ENCODE results near the gene STOM. TPM values are rescaled to one million over a fixed set of nuclear protein-coding genes. Genes with fewer than 3 reads are reported as not detected.
"Not testable (repeated sequence)": the region's sequence is repeated elsewhere in the genome, so short reads cannot be mapped to it uniquely, and the experiment has no call there.

Gene STOM
- total RNA-seq, 1 donor from 2014 or later, result 301 TPM

DNA sequence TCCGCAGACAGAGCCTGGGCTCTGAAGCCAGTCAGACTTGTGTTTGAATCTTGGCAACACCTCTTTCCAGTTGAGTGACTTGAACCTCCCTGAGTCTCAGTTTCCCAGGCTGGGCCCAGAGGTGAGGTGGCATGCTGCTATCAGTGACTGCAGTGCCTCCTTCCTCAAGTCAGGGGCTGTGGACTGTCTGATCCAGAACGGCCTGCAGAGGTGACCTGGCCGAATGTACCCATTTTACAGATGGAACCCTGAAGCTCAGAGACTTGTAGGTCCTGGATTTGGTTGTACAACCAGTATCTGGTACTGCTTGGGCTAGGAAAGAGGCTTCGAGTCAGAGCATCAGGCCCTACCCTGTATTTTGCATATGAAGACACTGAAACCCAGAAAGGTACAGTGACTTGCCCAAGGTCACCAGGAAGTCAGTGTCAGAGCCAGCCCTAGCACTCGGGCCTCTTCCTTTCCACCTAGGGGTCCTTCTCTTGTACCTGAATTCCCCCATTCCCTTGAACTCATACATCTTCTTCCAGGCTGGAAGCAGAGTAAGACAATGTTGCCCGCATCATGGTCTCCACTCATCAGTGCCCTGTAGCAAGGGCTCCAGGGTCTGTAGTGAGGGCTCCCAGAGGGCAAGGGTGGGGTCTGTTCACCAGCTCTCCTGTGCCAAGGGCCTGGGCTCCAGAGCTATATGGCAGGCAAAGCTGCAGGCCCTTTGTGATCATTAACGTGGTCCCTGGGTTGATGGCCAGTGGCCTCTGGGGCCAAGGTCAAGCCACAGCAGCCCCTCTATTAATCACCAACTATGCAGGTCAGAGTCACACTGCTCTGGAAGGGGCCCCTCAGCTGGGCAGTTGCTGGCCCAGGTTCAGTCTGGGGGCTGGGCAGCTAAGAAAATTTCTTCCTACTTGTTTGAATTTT is 73.6 kb downstream of the STOM start:
- ATAC-seq, result no peak
- peak; percentile 39 for DNase-seq (ENCODE audit: low spot score)
- intact Hi-C loops (cut with DNase I), result no loop called here

DNA sequence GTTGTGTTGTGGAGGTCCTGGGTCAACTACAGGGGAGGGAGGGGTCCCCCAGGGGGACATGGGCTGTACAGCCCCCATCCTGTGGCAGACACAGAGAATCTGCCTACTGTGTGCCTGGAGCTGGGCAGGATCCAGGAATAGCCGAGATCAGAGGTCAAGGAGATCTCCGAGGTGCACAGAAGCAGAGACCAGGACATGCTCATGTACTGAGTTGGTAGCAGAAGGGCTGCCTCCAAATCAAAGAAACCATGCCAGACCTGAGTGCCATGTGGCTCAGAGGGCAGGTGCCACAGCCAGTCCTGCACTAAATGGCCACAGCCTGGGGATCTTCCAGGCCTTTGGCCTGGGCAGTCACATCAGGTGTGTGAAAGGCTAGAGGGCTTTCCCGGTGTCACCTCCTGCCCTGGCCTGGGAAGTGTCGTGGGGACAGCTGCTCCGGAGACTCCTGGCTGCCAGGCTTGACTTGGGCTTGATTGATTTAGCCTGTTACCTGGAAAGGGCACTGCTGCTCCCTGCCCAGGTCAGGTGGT is 74.3 kb downstream of the STOM start:
- ATAC-seq (no peak), DNase-seq (ENCODE audit: low spot score) (peak; percentile 57)
- intact Hi-C loops (cut with DNase I), result no loop called here

DNA sequence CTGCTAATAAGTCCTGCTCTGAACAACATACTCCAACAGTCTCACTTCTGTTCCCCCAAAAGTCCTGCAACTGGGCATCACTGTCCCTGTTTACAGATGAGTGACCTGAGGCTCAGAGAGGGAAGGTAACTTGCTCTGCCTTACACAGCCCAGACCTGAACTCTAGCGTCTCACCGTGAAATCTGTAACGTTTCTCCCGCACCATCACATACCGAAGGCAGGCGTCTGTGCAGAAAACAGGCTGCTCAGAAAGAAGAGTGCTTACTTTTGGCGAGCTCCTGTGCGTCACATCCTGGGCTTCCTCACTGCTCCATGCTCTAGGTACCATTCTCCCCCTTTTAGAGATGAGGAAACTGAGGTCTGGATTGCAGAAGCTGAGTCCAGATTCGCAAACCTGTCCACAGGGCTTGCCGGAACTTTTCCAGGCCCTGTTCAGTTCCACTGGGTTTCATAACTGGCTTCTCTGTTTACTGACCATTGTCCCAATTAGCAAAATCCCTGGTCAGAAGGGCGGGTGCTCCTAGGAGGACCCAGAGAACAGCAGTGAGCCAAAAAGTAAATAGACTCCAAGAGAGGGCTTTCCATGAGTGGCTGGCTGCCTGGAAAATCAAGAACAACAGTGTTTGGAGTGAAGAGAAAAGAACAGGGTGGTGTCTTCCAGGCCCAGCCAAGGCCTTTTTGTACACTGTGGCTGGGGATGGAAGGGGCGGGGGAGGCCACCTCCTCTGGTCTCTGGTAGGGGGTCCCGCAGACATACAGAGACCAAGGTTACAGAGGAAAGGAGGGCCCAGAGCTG is 75.0 kb downstream of the STOM start:
- intact Hi-C loops (cut with DNase I), result no loop called here
- peak; percentile 73 for DNase-seq (ENCODE audit: low spot score)
- peak; percentile 81 for ATAC-seq

DNA sequence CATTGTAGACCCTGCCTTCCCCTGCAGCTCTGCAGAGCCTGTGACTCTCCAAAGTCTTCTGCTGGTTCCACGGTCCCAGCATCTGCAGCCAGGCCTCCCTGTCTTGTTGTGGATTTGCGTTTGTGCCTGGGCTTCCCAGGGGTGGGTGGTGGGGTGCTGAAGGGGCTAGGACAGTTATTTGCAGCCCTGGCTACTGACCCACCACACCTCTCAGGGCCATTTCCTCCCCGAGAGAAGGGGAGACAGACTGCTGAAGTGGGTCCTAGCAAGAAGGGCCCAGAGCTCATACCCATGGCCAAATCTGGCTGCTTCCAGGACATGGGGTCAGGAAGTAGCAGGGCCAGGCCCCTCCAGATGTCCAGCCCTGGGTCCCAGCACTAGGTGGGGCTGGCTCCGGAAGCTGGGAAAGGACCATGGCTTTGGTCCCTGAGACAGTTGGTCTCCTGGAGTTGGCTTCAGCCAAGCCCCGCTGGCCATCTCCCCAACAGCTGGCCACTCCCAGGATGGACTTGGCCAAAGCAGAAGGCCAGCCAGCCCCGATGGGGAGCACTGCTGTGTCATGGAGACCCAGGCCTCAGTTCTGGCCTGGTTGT is 75.8 kb downstream of the STOM start:
- intact Hi-C loops (cut with DNase I), result no loop called here
- DNase-seq (ENCODE audit: low spot score) (peak; percentile 72), ATAC-seq (peak; percentile 8)

DNA sequence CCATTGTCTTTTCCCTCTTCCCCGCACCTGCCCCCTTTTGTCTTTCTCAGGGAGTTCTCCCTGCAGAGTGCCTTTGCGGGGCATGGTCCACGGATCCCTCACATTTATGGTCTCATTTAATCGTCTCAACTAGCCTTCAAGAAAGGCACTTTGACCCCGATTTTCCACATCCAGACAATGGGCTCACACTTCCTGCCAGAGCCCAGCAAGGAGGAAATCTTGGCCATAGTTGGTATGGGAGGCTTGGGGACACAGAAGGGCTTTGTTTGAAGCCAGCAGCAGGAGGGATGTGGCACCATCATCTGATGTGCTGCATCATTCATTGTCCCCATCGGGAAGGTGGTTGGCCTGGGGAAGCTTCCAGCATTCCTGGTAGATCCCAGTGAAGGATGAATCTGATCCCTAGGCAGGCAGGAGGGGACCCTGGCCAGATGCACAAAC is 77.2 kb downstream of the STOM start:
- ATAC-seq (no peak), DNase-seq (ENCODE audit: low spot score) (peak; percentile 53)
- intact Hi-C loops (cut with DNase I), result no loop called here

DNA sequence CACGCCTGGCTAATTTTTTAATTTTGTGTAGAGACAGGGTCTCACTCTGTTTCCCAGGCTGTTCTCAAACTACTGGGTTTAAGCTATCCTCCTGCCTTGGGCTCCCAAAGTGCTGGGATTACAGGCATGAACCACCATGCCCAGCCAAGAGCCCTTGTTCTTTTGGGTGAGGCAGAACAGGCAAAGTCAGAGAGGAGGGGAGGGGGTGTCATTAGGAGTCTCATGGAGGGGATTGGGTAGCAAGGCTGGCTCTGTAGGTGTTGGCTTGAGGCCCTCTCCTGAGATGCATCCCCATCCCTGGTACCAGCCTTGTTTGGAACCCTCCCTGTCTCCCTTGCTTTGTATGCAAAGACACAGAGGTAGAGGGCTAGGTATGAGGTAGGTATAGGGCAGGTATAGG is 78.0 kb downstream of the STOM start:
- DNase-seq (ENCODE audit: low spot score), result peak; percentile 28
- no peak for ATAC-seq
- intact Hi-C loops (cut with DNase I), result no loop called here

DNA sequence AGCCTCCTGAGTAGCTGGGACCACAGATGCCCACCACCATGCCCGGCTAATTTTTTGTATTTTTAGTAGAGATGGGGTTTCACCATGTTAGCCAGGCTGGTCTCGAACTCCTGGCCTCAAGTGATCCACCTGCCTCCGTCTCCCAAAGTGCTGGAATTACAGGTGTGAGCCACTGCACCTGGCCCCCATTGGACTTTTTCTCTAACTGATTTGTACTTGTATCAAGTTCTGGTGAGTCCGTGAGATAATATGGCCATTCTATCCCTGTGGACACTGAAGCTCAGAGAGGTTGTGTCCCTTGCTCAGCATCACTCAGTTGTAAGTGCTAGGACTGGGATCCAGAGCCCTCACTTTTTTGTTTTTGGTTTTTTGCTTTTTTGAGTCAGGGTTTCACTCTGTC is 78.5 kb downstream of the STOM start:
- intact Hi-C loops (cut with DNase I); ATAC-seq: not testable (repeated sequence)
- DNase-seq (ENCODE audit: low spot score), result peak; percentile 22

DNA sequence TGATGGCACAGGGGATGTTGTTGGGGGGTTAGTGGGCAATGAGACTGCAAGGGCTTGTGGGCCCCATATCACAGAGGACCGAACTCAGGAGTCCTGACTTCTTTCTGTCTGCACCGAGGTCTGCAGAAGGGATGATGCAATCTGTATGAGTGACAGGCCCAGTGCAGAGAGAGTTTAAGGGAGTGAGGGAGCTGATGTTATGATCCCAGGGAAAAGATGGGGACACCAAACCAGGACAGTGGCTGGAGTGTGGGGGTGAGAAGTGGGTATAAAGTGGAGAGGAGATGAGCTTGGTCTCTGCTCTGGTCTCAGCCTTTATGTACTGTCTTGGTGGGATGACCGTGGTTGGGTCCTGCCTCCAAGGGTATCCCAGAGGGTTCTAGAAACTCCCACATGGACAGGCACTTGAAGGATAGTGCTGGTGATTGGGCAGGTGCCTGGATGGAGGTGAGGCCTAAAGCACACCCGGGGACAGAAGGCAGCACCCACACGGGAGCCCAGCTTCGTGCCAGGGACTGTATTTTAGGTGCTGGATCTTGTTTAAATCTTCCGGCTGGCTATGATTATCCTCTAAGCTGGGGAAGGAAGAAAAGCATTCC is 80.2 kb downstream of the STOM start:
- intact Hi-C loops (cut with DNase I), result no loop called here
- peak; percentile 50 for DNase-seq (ENCODE audit: low spot score)

DNA sequence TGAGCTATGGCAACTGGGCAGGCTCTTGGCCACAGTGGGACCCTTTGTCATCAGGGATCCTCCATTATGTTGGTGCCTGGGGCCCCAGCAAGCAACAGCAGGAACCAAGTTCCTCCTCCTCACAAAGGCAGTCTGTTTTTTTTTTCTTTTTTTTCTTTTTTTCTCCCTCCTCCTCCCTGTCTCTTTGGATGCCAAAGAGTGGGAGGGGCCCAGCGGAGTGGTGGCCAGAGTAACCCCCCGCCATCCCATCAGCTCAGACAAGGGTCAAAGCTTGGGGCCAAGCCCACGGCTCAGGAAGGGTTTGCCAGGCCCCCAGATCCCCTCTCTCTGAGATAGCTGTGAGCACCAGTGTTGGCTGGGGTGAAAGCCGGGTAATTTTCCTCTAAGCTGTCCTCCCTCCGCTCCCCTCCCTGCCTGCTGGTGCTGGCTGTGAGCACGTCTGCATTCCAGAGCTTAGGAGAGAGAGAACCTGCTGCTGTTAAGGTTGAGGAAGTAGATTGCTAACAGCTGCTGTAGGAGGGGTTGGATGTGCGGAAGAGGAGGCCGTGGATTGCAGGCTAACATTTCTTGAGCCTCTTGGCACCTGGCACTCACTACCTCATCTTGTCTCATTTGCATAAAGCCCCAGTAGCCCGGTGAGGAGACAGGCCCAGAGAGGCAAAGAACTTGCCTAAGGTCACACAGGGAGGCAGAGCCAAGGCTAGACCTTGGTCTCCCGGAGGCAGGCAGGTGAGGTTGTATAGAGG is 80.9 kb downstream of the STOM start:
- intact Hi-C loops (cut with DNase I), result no loop called here
- ATAC-seq (peak; percentile 42), DNase-seq (ENCODE audit: low spot score) (peak; percentile 81)

More for the DNA sequence above, 80.2 kb downstream of the STOM start:
- ATAC-seq, result no peak

Other genes with a start within 250 kb of the STOM start
- gene RAB14, start 168.4 kb downstream of the STOM start, total RNA-seq, result 67.7 TPM
- 1,757 TPM for gene GSN, start 102.1 kb downstream of the STOM start, total RNA-seq
- 16.0 TPM for gene GGTA1, start 129.6 kb upstream of the STOM start, total RNA-seq

Data from sciatic nerve (tissue), 2 donors.